Activated CD4-positive, CD25-positive, alpha-beta regulatory T cell treated with anti-CD3 and anti-CD28 coated beads, Interleukin-2, amount 50 U/mL, for 72 hours (primary cell): ENCODE results near the gene GPR179.

ENCODE experiments used
- DNase-seq: peaks from one replicate; pipeline ENCODE4 v3.0.0; 2021

GPR179 gene

GRCh38 chr17:38345743-38346142 is 2.0 kb upstream of the GPR179 start:
- DNase-seq: no peak

DNA sequence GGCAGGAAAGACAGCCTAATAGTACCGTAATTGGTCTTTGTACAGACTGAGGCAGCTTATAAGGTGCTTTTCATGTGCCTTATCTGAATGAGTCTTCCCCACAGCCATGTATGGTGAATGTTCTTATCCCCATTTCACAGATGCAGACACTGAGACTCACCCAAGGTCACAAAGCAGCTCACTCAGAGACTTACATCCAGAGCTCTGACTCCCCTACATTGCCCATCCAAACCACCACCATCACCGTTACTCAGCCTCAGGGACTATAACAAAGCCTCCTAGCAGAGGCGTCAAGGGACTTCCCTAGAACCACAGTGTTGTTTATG is 627 bp upstream of the GPR179 start:
- no peak for DNase-seq

GRCh38 chr17:38342886-38343607 is 709 bp downstream of the GPR179 start:
- no peak for DNase-seq

- DNase-seq: no peak
These were observed 2.6 kb downstream of the GPR179 start for GRCh38 chr17:38341035-38341721.

DNA sequence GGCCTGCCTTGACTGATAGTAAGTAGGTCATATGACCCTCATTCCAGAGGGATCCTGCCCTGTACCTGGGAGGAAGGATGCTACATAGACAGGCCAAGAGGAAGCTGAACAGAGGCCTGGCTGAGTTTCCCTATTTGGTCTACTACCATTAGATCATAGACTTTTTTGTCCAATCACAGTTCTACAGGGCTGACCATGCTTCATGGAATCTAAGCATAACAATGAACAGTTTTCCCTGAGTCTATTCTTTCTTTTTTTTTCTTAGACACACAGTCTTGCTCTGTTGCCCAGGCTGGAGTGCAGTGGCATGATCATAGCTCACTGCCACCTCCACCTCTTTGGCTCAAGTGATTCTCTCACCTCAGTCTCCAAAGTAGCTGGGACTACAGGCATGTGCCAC is 3.9 kb downstream of the GPR179 start:
- DNase-seq: no peak

GRCh38 chr17:38338535-38338934 is 5.2 kb downstream of the GPR179 start:
- no peak for DNase-seq

DNA sequence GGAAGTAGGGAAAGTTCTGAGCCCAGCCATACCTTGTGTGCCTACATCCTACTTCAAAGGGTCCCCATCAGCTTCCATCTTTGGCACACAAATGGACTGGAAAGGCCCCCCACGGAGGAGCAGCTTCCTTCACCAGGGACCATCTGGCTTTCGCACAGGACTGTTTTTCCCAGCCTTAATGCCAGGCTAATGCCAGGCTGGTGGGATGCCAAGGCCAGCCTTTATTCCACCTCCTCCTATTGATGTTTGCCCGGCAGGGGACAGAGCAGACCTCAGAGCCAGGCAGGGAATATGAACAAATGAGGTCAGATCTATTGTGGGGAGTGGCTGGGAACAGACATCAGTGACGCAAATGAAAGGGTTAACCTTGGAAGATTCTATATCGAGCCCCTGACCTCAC is 5.7 kb downstream of the GPR179 start:
- no peak for DNase-seq

- no peak for DNase-seq
These were observed 6.9 kb downstream of the GPR179 start for GRCh38 chr17:38336838-38337237.

DNA sequence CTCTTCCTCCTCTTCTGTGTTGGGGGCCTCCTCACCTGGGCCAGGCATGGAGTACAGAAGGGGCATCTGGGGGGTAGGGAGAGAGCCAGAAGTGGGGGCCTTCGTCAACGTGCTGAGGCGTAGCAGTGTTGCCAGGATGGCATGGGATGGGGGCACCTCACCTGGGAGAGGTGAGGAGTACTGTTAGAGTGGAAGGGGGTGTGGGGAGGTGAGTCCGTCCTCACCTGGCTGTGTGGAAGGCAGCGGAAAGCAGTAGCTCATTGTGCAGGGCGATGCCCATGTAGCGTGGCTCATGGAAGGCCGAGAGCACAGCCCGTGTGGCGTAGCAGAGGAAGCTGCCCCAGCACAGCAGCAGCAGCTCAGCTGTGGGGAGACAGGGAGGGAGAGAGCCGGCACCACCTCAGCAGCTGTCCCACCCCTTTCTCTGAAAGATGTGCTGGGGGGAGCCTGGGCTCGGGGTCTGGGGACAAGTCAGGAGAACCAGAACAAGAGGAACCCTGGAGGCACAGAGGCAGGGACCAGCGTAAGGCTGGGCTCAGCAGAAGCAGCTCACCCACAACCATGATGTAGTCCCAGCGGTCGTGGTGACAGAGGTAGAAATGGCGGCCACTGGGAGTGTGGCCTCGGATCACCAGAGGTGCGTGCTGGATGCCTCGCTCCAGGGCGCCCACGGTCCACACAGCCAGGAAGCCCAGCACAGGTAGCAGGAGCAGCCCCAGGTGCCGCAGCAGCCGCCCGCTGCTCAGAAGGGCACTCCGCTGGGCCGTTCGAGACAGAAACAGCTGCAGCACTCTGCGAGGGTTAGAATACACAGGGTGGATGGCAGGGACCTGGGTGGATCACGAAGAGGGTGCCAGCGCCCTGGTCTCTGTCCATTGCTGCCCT is 9.0 kb downstream of the GPR179 start:
- no peak for DNase-seq

DNA sequence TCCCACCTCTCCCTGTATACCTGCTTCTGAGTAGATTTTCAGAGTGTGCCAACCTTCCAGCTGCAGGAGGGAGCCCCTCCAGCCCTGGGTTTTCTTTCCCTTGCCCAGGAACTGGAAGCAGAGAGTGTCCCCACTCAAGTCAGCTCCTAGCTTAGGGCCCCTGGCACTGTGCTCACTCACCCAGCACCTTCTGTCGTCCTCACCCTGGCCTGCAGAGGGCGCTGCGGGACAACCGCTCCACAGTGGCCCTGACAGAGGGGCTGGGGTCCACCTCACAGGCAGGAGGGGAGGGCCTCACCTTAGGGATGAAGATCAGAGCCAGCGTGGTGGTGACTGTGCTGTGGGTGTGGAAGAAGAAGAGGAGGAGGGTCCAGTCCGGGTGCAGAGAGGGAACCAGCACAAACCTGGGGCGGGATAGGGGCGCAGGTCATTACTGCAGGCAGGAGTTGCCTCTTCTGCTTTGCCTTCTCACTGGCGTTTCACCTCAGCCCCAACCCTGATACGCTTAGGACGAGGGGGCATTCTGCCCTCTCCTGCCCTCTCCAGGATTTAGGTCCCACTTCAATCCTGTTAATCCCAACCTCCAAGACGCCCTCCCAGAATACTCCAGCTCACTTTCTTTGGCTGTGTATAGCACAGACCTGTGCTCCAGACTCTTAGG is 10.0 kb downstream of the GPR179 start:
- DNase-seq: peak; percentile 59

DNA sequence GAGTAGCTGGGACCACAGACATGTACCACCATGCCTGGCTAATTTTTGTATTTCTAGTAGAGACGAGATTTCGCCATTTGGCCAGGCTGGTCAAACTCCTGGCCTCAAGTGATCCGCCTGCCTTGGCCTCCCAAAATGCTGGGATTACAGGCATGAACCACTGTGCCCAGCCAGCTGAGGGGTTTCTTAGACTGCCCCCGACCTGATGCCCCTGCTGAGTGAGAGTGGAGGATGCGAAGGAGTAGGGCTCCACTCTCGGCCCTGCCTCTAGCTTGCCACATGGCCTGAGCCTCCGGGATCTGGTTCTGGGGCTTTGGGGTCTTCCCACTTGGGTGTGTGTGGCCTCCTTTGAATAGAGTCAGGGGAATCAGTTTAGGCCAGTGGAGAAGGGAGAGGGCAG is 11.0 kb downstream of the GPR179 start:
- no peak for DNase-seq

DNA sequence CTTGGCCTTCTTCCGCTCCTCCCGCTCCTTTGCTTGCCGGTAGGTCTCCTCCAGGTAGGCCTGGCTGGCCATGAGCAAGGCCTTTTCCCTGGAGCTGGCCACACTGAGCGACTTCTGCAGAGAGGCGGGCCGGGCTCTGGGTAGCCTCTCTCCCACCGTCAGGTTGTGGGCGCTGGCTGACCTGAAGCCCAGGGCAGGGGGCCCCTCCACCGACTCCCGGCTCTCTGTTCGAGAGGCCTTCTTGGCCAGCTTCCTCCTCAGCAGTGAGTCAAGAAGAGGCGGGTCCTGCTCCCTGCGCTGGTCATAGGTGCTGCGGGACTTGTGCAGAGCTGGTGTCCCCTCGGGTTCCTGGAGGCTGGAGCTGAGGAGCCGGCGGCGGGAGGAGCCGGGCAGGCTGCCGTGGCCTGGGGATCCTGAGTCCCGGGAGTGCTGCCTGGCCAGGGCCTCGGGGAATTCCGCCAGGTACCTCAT is 12.8 kb downstream of the GPR179 start:
- no peak for DNase-seq

- no peak for DNase-seq
These were observed 13.7 kb downstream of the GPR179 start for GRCh38 chr17:38329808-38330730.

DNA sequence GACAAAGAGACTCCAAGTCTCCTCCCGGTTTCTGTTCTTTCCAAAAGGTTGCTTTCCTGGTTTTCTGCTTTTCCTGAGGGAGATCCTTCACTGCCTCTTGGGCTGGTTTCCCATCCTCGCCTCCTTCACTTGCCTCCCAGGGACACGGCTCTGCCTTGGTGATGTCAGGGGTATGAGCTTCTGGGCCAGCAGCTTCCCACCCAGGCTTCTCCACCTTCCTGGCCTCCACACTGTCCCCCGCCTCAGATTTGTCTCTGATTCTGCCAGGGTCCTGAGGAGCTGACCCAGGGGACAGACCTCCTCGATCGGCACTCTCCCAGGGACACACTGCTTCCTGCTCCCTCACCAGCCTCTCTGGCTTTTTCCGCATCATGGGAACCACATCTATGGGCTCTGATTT is 14.5 kb downstream of the GPR179 start:
- DNase-seq: no peak

DNA sequence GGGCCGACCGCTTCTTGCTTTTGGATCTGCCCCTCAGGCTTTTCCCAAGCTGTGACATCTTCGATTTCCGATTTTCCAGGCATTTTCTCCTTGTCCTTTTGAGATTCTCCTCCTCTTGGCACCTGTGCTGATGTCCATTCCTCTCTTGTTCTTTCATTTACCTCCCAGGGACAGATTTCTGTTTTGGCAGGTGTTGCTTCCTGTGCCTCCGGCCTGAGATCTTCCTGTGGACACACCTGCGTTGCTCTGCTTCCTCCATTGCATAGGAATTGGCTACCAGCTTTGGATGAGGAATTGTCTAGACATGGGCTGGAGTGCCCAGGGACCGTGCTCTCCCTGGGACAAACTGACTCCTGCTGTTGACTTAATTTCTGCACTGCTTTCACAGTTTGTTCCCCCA is 15.1 kb downstream of the GPR179 start:
- no peak for DNase-seq

DNA sequence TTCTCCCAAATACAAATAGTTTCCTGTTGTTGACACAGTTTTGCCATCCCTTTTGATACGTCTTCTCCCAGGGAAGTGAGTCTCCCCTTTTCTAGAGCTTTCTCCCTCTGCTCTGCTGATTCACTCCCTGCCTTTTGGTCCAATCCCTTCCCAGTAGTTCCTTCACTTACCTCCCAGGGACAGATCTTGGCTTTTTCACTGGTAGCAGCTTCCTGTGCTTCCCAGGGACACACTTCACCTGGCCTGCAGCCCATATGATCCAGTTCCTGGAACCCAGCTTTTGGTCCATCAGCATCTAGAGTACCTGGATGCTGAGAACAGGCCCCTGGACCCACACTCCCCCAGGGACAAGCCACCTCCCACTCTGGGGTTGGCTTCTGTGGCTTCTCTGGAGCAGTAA is 15.8 kb downstream of the GPR179 start:
- DNase-seq: no peak

GRCh38 chr17:38326996-38327792 is 16.6 kb downstream of the GPR179 start:
- no peak for DNase-seq

GRCh38 chr17:38325221-38325851 is 18.4 kb downstream of the GPR179 start:
- no peak for DNase-seq

GRCh38 chr17:38324772-38325171 is 19.0 kb downstream of the GPR179 start:
- no peak for DNase-seq

DNA sequence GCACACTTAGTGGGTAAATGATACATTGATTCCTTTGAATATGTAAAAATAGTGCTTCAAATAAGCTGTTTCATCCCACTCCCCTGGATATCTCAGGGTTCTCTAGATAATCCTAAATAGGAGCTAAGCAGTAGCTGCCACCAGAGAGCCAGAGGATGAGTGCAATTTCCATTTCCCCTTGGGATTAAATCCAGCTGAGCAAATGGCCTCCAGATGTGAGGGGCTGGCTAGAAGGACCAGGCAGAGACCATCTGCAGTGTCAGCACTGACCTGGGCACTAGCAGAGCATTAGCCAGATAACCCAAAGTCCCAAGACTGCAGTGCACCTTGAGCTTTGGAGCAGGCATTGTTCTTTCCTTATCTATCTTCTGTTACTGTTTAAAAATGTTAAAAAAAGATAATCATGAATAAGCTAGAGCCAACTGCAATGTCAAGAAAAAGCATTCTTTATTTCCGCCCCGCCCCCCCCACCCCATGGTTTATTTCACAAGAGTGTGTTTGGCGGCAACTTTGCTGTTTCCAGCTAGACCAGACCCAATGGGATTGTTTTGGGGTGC is 19.5 kb downstream of the GPR179 start:
- no peak for DNase-seq
